HPDE6-E6E7 (cell line): ENCODE results near the gene PEPD.

Experiments
- DNase-seq: peaks from one replicate; pipeline ENCODE4 v3.0.0; 2011; ENCODE audit warnings: missing footprints; ENCODE audit errors: extremely low spot score

PEPD gene

DNA sequence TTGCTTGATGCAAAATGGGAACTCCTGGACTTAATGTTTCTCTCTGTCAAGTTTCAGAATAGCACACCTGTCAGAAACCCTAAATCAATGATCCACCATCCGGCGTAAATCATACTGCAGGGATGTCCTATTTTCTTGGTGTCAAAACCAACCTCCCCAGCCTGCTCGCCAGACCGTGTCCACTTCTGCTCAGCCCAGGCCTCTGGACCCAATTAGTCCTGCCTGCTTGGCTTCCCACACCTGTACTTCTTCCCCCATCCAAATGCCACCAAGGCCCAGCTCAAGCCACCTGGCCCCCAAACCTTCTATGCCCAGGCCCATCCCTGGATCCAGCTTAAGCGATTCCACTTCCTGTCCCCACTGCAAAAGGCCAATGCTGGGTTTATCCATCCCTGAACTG lies 25.1 kb upstream of the PEPD start:
- DNase-seq, result no peak

DNA sequence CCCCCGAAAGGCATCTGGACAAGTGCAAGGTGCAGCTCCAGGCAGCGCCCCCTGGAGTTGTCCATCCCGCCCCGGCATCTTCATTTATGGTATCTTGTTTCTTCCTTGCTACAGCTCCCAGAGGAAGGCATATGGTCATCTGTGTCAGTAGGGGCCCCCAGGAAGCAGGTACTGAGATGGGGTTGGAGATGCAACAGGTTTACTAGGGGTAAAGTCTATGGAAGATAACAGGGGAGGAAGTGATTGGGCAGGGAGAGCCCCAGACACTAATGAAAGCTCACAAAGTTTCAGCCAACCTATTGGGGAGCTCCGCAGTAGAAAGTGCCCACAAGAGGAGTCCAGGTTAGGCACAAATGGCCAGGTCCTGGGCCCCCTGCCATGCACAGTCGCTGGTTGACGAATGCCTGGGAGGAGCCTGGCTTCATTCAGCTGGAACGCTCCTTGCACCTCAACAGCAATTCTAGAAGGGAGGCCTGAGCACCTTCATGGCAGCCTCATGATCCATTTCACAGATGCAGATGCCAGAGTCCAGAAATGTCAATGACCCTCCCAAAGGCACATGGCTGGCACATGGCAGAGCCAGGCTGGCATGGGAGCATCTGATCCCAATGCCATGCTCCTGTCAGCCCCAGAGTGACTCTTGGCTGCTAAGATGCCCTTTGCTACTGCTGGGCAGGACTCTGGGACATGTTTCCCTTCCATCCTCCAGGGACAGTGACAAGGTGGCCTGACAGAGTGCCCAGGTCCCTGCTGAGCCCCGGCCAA lies 23.8 kb upstream of the PEPD start:
- DNase-seq, result no peak

DNA sequence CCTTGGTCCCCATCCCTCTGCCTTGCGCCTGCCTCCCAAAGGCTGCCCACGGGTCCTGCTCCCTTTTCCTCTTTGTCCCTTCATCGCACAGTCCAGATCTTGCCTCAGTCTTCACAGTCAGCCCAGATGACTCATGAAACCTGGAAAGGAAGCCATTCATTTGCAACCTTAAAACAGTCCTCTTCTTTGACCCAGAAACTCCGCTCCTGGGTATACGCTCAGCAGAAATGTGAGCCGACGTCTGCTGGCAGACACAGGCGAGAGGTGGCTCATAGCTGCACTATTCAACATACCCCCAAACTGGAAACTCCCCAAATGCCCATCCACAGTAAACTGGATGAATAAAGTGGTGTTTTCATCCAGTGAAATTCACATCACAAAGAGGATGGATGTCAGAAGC lies 13.6 kb upstream of the PEPD start:
- DNase-seq, result no peak

DNA sequence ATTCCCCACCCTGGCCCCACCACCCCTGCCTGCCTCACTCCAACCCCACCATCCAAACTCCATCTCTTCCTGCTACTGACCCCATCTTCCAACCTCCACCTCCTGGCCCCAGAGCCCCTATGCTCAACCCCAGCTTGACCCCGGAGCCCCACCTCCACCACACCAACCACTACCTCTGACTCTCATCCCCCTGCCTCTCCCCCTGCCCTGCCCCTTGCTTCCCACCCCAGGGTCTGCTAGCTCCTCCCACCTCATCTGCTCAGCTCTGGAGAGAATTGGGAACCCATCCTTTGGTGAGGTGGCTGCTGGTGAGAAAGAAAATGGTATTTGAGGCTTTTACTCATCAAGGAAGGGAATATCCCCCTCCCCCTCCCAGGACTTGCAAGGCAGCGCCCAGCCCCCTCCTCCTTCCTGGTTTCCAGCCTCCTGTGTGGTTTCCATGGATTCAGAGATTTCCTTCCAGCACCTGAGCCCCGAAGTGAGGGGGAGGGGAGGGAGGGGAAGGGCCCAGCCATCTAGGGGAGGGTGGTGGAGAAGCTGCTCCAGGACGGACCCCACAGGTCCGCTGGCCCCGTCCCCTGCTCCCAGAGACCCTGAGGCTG lies 11.4 kb upstream of the PEPD start:
- no peak for DNase-seq

DNA sequence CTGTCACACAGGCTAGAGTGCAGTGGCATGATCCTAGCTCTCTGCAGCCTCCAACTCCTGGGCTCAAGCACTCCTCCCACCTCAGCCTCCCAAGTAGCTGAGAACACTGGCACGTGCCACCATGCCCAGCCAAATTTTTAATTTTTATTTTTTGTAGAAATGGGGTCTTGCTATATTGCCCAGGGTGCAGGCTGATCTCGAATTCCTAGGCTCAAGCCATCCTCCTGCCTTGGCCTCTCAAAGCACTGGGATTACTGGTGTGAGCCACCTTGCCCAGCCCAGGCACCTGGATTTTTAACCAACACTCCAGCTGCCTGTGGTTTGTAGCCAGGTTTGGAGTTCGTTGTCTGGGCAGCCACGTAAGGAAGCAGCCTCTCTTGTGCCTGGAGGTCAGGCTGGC lies 9.3 kb upstream of the PEPD start:
- no peak for DNase-seq

DNA sequence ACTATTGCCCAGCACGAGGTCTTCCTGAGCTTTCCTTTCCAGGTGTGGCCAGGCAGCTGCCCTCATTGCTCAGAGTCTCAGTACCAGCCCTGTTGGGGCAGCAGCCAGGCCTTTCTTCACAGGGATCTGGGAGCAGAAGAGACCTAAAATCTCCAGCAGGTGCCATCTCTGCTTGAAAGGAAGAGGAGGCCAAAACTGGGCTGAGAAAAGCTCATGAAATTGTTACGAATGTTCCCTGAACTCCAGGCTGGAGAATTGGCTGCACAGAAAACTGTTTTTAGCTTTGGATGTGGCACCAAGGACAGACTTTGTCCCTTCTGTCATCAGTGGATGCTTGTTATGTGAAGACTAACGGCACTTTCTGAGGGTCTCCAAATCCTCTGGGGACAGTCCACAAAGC lies 8.7 kb upstream of the PEPD start:
- no peak for DNase-seq

DNA sequence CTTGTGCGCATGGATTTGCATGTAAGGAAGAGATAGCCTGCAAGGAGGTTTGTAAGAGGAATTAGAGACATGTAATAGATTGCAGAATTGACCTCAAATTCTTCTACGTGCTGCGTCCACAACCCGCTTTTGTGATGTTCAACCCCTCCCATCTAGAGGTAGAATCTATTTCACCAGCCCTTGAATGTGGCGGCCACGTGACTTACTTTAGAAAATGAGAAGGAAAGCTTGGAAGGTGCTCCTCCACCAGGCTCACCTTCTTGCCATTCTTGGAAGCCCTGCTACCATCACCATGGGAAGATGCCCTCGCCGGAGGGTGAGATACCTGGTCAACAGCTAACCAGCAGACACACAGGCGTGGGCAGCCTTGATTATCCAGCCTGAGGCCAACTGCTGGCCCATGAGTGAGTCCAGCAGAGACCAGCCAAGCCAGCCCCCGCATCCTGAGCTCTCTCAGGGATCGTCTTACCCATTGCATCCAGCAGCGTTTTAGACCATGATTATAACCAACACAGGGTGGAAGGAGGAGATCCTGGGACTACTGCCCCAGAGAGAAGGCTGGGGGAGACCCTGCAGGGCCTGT lies 7.6 kb upstream of the PEPD start:
- no peak for DNase-seq

DNA sequence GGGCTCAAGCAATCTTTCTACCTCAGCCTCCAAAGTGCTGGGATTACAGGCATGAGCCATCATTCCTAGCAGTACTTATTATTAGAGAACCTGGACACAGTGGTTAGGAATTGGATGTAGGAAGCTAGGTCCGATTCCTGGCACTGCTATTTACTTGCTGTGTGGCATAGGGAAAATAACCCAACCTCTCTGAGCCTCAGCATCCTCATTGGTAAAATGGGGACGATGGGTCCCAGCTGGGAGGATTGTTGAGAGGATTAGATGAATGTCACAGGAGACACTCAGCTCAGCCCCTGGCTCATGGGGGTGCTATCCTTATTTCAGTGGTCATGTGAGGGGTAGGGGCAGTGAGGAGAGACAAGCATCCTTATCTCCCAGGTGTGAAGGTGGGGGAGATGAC lies 6.8 kb upstream of the PEPD start:
- DNase-seq, result no peak

DNA sequence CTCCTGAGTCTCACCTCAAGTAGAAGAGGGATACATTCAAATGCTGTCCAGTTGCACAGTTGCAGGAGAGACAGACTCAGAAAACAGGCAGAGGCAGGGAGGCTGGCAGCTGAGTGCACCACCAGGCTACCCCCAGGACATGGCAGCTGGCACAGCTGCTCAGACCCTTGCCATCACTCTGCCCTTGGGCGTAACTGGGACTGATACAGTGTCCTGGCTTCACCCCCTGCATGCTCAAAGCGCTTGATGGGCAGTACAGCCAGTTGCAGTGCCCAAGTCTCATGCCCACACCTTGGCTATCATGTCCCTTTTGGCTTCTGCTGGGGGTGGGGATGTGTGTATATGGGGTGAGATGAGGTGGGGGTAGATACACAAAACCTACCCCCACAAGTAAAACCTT lies 5.5 kb upstream of the PEPD start:
- DNase-seq, result no peak

DNA sequence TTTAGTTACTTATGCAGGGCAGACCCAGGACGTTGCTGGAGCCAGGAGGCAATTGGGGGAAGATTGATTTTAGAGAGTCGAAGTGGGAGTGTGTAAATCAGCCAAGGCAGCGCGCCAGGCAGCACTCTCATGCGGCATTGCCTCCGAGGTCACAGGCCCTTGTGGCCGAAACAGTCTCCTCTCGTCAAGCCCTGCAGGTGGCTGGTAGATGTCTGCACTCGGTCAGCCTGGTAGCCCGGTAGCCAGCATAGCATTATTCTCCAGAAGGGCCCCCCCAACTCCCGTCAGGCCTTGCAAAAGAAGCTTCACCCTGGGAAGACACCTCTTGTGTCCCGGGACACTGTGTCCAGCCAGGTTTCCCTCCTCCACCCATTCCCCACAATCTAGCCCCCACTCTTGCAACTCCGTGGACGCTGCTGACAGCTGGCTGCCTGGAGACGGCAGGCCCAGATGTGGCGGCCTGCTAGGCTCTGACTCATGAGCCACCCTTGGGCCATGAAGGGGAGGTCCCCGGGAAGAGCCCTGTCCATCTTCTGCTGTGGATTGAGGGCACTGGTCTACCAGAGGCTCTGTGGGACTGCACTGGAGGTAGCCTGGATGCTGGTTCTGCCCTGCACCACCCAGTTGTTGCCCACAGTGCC lies 2.6 kb upstream of the PEPD start:
- DNase-seq, result no peak

DNA sequence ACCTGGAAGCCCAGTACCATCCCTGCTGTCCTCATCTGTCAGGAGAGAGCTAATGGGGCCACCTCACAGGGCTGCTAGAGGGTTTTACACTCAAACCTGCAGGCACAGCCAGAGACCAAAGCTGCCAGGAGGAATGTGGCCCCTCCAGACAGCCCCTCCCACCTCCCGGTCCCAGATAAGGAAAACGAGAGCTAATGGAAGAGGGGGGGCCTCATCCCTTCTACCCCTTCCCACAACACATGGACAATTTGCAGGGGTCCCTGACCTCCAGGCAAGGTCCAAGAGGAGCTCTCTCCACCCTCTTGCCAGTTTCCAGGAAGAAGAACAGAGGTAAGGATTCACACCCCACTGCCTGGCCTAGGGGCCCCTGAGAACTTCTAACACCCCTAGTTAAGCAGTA lies 1.6 kb upstream of the PEPD start:
- no peak for DNase-seq

DNA sequence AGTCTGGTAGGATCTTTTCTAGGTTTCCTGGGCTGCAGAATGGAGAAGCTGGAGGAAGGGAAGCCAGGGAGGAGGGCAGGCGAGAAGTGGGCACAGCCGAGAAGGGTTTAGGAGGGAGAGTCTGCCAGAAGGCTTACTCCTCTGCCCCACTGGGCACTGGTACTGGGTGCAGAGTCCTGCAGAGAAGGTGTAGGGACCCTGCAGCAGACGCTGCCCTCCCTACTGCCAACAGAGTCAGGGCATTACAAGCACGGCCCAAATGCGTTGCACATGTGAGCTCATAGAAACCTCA lies 726 bp upstream of the PEPD start:
- no peak for DNase-seq

DNA sequence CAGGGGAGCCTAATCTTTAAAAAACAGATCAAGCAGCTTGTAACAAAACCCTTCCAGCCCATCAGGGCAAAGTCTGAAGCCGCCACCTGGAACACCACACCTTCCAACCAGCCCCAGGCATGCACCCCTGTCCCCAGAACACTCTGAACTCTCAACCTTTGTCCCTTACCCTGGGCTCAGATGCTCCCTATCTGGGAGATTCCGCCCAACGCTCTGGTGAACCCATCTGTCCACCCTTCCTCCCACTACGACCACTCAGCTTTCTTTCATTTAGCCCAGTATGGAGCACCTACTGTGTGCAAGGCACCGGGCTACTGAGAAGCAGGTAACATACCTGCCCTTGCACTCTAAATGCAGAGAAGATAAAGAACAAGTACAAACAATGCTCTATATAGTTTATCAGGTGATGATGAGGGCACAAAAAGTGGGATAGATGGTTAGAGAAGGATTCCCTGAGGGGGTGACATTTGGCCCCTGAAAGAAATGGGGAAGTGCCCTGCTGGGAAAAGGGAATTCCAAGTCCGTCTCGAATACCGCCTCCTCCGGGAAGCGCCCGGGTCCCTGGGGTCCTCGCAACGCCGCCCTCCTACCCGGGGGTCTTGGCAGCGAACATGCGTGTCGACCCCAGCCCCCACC lies 629 bp downstream of the PEPD start:
- no peak for DNase-seq

DNA sequence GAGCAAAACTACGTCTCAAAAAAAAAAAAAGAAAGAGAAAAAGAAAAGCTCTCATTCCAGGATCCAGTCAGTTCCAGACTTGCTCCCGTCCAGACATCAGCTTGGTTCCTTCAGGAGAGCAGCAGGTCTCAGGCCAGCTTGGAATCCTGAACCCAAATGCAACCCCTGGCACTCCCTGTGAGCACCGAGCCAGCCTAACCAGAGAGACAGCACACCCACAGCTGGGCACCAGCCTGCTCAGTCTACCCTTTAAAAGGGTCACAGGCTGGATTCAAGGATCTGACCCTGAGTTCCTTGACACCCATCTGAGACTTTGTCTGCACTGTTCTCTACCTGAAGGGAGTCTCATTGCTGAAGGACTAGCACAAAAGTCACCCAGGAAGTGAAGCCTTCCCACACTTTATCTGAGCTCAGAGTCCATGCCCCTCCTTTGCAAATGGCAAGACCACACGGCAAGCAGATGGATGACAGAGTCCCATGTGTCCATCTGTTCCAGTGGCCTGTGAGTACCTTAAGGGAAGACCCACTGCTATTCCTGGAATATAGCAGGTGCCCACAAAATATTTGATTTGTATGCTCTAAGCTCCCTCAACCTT lies 1.4 kb downstream of the PEPD start:
- no peak for DNase-seq

DNA sequence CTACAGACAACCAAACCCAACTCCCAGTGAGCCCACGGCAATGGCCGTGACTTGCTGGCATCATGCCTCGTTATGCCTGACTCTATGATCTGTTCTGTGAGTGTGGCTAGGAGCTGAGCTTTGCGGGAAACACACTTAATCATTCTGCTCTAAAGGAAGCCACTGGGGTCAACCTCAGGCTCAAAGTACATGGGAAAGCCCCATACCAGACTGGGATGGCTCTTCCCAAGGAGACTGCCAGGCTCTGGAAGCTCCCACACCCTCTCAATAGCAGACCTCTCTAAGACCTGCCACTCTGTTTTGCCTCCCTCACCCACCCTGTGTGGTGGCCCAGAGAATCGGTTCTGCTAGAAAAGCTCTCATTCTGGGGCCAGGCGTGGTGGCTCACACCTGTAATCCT lies 2.2 kb downstream of the PEPD start:
- DNase-seq, result no peak

DNA sequence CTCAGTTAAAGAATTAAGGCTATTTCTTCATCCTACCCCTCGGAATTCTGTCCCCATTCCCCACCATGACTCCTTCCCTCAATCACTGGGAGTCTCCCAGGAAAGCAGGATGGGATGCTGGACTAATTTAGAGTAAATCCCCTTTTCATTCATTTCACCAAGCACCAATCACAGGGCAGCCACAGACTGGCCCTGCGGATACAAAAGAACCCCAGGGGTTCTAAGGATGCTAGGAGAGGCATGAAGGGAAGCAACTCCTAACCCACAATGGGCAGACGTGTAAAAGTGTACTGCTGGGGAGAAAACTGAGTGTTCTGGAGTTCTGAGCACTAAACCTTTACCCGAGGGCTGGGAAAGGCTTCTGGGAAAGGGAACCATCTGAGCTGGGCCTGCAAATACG lies 3.0 kb downstream of the PEPD start:
- no peak for DNase-seq

DNA sequence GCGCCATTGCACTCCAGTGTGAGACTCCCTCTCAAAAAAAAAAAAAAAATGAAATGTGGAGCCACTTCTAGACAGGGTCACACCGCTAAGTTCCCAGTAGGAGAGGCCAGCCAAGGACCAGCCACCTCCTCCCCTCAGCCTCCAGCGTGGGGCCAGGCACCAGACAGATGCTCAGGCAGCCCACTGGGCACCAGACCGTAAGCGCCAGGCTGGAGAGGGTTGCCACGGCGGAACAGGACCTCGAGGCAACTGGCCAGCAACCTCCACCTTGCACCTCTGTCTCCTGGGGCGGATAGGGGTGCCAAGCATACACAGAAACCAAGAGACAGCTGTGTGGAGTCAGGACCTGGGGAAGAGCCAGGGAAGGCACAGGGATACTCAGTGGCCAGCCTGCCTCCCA lies 3.7 kb downstream of the PEPD start:
- DNase-seq, result no peak

DNA sequence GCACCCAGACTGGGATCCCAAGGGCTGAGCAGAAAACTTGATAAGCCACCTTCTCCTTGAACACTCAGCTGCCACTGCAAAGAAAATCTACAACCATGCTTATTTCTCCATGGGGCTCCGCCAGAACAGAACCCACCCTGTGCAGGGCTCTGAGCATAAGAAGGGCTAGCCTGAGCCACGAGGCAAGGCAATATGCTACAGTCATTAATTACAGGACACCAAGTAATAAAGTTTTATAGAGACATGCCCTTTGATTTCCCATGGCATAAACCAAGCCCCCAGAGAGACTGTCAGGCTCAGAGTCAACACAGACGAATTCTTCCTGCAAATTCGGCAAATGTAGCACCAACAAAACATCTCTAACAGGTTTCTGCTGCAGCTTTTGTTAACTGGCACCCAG lies 5.7 kb downstream of the PEPD start:
- no peak for DNase-seq

DNA sequence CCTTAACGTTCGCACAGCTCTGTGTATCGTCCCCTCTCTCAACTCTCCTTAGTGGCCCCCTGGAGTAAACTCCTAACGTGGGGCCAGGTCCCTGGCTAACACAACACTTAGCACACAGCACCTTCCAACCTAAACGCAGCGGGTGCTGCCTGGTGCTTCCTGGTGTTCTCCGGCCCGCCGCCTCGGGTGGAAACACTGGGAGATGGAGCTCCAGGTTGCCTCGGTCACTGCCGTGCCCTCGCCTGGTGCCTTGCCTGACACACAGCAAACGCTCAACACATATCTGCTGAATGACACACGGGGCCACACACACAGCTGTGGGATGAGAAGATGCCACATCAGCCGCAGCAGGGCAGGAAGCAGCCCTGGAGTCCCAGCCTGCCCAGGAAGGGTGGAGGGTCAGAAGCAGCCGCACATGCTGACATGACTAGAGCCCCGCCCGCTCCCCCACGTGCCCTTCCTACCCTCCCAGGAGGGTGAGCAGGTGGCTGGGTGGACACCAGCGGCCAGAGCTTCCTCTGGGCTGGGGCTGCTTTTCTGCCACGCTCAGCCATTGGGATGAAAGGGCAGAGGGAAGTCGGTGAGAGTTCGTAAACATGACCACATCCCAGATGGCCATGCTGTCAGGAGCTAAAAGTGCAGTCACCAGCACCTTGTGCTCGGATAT lies 6.6 kb downstream of the PEPD start:
- no peak for DNase-seq

DNA sequence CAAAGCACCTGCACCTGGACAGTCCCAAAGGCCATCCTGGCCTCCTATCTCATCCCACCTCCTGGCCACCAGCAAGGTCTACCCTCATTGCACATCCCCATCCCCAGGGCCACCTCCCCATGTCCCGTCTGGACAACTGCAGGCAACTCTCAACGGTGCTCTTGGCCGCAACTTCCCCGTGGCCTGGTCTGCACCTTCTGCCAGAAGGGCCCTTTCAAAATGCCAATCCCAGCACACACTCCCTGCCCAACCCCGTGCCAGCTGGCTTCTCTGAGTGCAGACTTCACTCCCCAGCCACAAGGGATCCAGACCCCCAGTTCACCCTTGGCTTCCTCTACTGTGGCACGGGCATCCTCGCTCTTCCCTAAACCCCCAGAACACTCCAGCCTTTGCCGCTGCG lies 8.2 kb downstream of the PEPD start:
- no peak for DNase-seq

DNA sequence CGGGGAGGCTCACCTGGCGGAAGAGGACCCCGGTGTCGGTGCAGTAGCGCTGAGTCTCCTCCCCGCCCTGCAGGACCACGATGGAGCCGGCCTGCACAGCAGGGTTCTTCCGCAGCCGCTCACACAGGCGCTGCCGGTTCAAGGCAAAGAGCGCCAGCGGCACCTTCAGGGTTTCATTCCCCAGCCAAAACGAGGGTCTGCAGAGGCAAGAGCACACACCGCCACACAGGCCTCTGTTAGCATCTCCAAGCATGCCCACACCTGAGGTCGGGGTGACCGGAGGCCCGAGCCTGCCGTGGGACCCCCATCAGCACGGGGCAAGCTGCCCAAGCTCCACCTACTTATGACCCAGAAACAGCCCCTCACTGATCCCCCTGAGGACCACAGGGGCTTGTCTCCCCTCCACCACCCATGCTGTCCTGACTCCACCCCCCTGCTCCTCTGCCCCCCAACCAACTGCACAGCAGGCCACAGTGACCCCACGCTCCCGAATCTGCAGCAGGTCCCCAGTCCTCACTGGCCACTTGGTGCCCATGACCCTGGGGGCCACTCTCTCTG lies 8.9 kb downstream of the PEPD start:
- DNase-seq, result no peak

DNA sequence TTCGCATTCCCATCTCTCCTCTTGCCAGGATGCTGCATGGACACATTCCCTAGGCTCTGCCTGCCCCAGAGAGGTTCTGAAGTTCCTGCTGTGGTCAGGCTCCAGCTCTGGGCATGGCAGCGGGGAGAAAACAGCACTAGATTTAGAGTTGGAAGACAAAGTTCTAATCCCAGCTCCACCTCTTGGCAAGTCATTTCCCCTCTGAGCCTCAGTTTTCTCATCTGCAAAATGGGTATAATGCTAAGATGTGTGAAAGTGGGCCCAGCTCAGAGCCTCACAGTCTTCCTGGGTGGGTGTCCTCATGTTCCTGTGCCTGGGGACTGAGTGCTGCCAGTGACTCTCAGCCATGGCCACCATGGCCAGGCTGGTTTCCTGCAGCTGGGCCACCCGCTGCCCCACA lies 9.6 kb downstream of the PEPD start:
- no peak for DNase-seq
